ENCODE measurements around the gene KRTAP2-2. TPM values are rescaled to one million over a fixed set of nuclear protein-coding genes. Genes with fewer than 3 reads are reported as not detected.

Gene KRTAP2-2
- total RNA-seq, result not detected in 2 replicates

GRCh38 chr17:41055130-41055529, at the start of gene KRTAP2-2:
Gene KRTAP2-2, minus strand, starts transcription at chr17:41055230. Its CDS starts 19 bp downstream, at chr17:41055211.

GRCh38 chr17:41101586-41102259, 46.7 kb upstream of the KRTAP2-2 start, which contains the start of gene KRTAP4-16:
Gene KRTAP4-16, minus strand, starts transcription at chr17:41102209. Its CDS starts 0 bp downstream, at chr17:41102209.

GRCh38 chr17:41098042-41098441, 43.0 kb upstream of the KRTAP2-2 start, which contains the start of gene KRTAP4-8:
Gene KRTAP4-8, minus strand, starts transcription at chr17:41098142. Its CDS starts 58 bp downstream, at chr17:41098084.

GRCh38 chr17:41084100-41084856, 29.2 kb upstream of the KRTAP2-2 start, which contains the start of gene KRTAP4-7:
Gene KRTAP4-7, plus strand, starts transcription at chr17:41084150. Its CDS starts 57 bp downstream, at chr17:41084207.

GRCh38 chr17:41065829-41066624, 11.0 kb upstream of the KRTAP2-2 start, which contains the start of gene KRTAP2-4:
Gene KRTAP2-4, minus strand, starts transcription at chr17:41065879. Its CDS starts 34 bp downstream, at chr17:41065845.

GRCh38 chr17:41060052-41060604, 5.1 kb upstream of the KRTAP2-2 start, which contains the start of gene KRTAP2-3:
Gene KRTAP2-3, minus strand, starts transcription at chr17:41060114. Its CDS starts 64 bp downstream, at chr17:41060050.

GRCh38 chr17:41046735-41047465, 8.1 kb downstream of the KRTAP2-2 start, which contains the start of gene KRTAP2-1:
Gene KRTAP2-1, minus strand, starts transcription at chr17:41047316. Its CDS starts 49 bp downstream, at chr17:41047267.

GRCh38 chr17:41040783-41041571, 14.1 kb downstream of the KRTAP2-2 start, which contains the start of gene KRTAP1-1:
Gene KRTAP1-1, minus strand, starts transcription at chr17:41041450. Its CDS starts 53 bp downstream, at chr17:41041397.

GRCh38 chr17:41034346-41034935, 20.6 kb downstream of the KRTAP2-2 start, which contains the start of gene KRTAP1-3:
Gene KRTAP1-3, minus strand, starts transcription at chr17:41034874. Its CDS starts 53 bp downstream, at chr17:41034821.

GRCh38 chr17:41029633-41030245, 25.3 kb downstream of the KRTAP2-2 start, which contains the start of gene KRTAP1-4:
Gene KRTAP1-4, minus strand, starts transcription at chr17:41030195. Its CDS starts 117 bp downstream, at chr17:41030078.

GRCh38 chr17:41026715-41027471, 28.1 kb downstream of the KRTAP2-2 start, which contains the start of gene KRTAP1-5:
Gene KRTAP1-5, minus strand, starts transcription at chr17:41027208. Its CDS starts 53 bp downstream, at chr17:41027155.

GRCh38 chr17:41008811-41009210, 46.2 kb downstream of the KRTAP2-2 start, which contains the start of gene KRTAP3-1:
Gene KRTAP3-1, minus strand, starts transcription at chr17:41009128. Its CDS starts 54 bp downstream, at chr17:41009074.

Other genes starting within 250 kb of the KRTAP2-2 start
- 2.3 and 2.9 TPM in 2 replicates for gene KRT10, start 232.6 kb downstream of the KRTAP2-2 start, total RNA-seq
- not detected in 2 replicates for gene KRT12, start 188.0 kb downstream of the KRTAP2-2 start, total RNA-seq
- not detected in 2 replicates for gene KRT20, start 170.0 kb downstream of the KRTAP2-2 start, total RNA-seq
- 7.2 and 148 TPM in 2 replicates for gene KRT23, start 117.6 kb downstream of the KRTAP2-2 start, total RNA-seq
- not detected in 2 replicates for gene KRT39, start 88.3 kb downstream of the KRTAP2-2 start, total RNA-seq
- gene KRT40, start 70.9 kb downstream of the KRTAP2-2 start, total RNA-seq, result not detected in 2 replicates
- gene KRTAP3-3, start 61.1 kb downstream of the KRTAP2-2 start, total RNA-seq, result not detected in 2 replicates
- not detected in 2 replicates for gene KRTAP3-2, start 55.3 kb downstream of the KRTAP2-2 start, total RNA-seq
- not detected in 2 replicates for gene KRTAP3-1, start 46.1 kb downstream of the KRTAP2-2 start, total RNA-seq
- gene KRTAP1-5, start 28.0 kb downstream of the KRTAP2-2 start, total RNA-seq, result 0.24 TPM in 1 of 2 replicates, not detected in the other
- gene KRTAP1-4, start 25.0 kb downstream of the KRTAP2-2 start, total RNA-seq, result not detected in 2 replicates
- not detected in 2 replicates for gene KRTAP1-3, start 20.4 kb downstream of the KRTAP2-2 start, total RNA-seq
- gene KRTAP1-1, start 13.8 kb downstream of the KRTAP2-2 start, total RNA-seq, result 0.24 TPM in 1 of 2 replicates, not detected in the other
- not detected in 2 replicates for gene KRTAP2-1, start 7.9 kb downstream of the KRTAP2-2 start, total RNA-seq
- gene KRTAP2-3, start 4.9 kb upstream of the KRTAP2-2 start, total RNA-seq, result 2.9 TPM in 1 of 2 replicates, not detected in the other
- gene KRTAP2-4, start 10.6 kb upstream of the KRTAP2-2 start, total RNA-seq, result not detected in 2 replicates
- not detected in 2 replicates for gene KRTAP4-7, start 28.9 kb upstream of the KRTAP2-2 start, total RNA-seq
- gene KRTAP4-8, start 42.9 kb upstream of the KRTAP2-2 start, total RNA-seq, result not detected in 2 replicates
- gene KRTAP4-16, start 47.0 kb upstream of the KRTAP2-2 start, total RNA-seq, result not detected in 2 replicates
- gene KRTAP4-9, start 50.2 kb upstream of the KRTAP2-2 start, total RNA-seq, result not detected in 2 replicates
- not detected in 2 replicates for gene KRTAP4-11, start 63.1 kb upstream of the KRTAP2-2 start, total RNA-seq
- gene KRTAP4-12, start 69.0 kb upstream of the KRTAP2-2 start, total RNA-seq, result not detected in 2 replicates
- not detected in 2 replicates for gene KRTAP4-6, start 85.3 kb upstream of the KRTAP2-2 start, total RNA-seq
- gene KRTAP4-5, start 94.6 kb upstream of the KRTAP2-2 start, total RNA-seq, result not detected in 2 replicates
- gene KRTAP4-4, start 105.5 kb upstream of the KRTAP2-2 start, total RNA-seq, result not detected in 2 replicates
- gene KRTAP4-3, start 113.0 kb upstream of the KRTAP2-2 start, total RNA-seq, result not detected in 2 replicates
- not detected in 2 replicates for gene KRTAP4-2, start 123.0 kb upstream of the KRTAP2-2 start, total RNA-seq
- gene KRTAP4-1, start 129.7 kb upstream of the KRTAP2-2 start, total RNA-seq, result not detected in 2 replicates
- not detected in 2 replicates for gene KRTAP9-1, start 134.7 kb upstream of the KRTAP2-2 start, total RNA-seq
- not detected in 2 replicates for gene KRTAP9-2, start 171.4 kb upstream of the KRTAP2-2 start, total RNA-seq
- not detected in 2 replicates for gene KRTAP9-3, start 177.2 kb upstream of the KRTAP2-2 start, total RNA-seq
- not detected in 2 replicates for gene KRTAP9-8, start 182.8 kb upstream of the KRTAP2-2 start, total RNA-seq
- not detected in 2 replicates for gene KRTAP9-4, start 194.5 kb upstream of the KRTAP2-2 start, total RNA-seq
- not detected in 2 replicates for gene KRTAP9-9, start 200.2 kb upstream of the KRTAP2-2 start, total RNA-seq
- gene KRTAP9-6, start 210.1 kb upstream of the KRTAP2-2 start, total RNA-seq, result not detected in 2 replicates
- gene KRTAP9-7, start 220.5 kb upstream of the KRTAP2-2 start, total RNA-seq, result not detected in 2 replicates
- not detected in 2 replicates for gene KRTAP29-1, start 247.6 kb upstream of the KRTAP2-2 start, total RNA-seq

Data from tracheal epithelial cell (primary cell).